Measurements from ENCODE around the gene LIX1L.

GRCh38 chr1:145992502-145992936, 34.7 kb upstream of the LIX1L start:
- TF ChIP-seq CTCF (IDR thresholded peaks at IDR 0.05 in 4 of 5, conservative IDR thresholded peaks at IDR 0.05 in 1 of 5) (no peak), POLR2A (IDR thresholded peaks at IDR 0.05) (no peak)
